Measurements from ENCODE around the gene PKD1L1.
"Not testable (repeated sequence)": the region's sequence is repeated elsewhere in the genome, so short reads cannot be mapped to it uniquely, and the experiment has no call there.

Gene PKD1L1

DNA sequence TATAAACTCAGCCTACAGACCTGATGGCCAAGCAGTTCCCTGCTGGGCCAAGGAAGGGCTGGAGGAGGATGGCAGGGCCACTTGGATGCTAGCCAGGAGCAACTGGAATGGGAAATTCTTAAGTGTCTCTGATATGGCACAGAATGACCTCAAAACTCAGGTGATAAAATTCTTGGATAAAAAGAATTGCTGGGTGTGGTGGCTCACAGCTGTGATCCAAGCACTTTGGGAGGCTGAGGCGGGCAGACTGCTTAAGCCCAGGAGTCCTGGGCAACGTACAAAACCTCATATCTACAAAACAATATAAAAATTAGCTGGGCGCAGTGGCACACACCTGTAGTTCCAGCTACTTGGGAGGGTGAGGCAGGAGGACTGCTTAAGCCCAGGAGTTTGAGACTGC, 14.0 kb upstream of the PKD1L1 start:
- no peak for DNase-seq

- no peak for DNase-seq
These were observed 8.9 kb upstream of the PKD1L1 start for GRCh38 chr7:47957156-47957555.

- DNase-seq, result no peak
These were observed 8.0 kb upstream of the PKD1L1 start for GRCh38 chr7:47956220-47956619.

- no peak for DNase-seq
These were observed 6.1 kb upstream of the PKD1L1 start for GRCh38 chr7:47954231-47954911.

DNA sequence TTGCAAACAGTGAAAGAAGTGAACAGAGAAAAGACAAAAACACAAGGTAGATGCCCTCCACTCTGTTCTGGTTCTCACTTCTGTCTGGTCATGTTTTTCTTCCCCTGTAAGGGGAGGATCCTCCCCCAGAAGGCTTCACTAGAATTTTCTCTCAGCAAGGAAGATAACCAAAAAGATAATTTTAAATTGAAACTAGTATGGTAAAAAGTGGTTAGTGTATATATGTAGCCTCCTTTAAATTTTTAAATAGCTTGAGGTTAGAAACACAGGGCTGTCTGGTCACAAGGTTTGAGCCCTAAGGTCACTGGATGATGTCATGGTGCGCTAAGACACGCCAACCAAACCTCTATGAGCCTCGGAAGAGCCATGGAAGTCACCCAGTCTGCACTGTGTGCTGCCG, 5.6 kb upstream of the PKD1L1 start:
- no peak for DNase-seq

GRCh38 chr7:47952224-47952623, 4.0 kb upstream of the PKD1L1 start:
- no peak for DNase-seq

GRCh38 chr7:47951374-47951773, 3.1 kb upstream of the PKD1L1 start:
- DNase-seq, result no peak

DNA sequence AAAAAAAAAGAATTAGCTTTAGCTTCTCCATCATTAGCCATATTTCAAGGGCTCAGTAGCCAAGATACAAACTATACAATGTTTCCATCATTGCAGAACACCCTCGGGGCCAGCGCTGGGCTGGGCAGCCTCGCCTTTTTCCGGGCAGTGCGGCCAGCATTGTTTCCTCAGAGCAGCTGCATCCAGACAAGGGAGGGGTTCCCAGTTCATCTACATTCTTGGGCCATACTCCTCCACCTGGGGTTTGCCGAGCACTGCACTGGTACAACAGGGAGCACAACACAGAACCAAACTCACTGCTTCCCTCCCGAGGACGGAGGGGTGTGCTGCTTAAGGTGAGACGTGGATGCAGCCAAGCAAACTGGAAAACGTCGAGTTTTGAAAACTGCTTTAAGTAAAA, 2.4 kb upstream of the PKD1L1 start:
- DNase-seq, result no peak

DNA sequence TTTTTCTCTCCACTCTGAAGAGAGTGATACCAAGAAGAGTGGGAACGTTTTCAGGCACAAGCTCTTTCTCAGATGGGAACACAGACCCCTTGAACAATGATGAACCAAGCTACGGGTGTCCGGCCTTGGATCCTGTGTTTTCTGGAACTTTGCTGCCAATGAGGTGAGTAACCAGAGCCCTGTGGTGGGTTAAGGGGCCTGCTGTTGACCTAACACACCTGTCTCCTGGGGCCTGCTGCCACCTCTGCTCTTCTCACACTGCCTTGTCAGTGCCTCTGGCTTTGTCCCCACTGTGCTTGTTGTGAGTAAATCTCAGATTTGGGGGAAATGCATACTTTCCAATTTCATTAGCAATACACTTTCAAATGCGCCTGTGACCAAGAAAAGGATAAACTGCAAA, 1.4 kb upstream of the PKD1L1 start:
- DNase-seq, result no peak

DNA sequence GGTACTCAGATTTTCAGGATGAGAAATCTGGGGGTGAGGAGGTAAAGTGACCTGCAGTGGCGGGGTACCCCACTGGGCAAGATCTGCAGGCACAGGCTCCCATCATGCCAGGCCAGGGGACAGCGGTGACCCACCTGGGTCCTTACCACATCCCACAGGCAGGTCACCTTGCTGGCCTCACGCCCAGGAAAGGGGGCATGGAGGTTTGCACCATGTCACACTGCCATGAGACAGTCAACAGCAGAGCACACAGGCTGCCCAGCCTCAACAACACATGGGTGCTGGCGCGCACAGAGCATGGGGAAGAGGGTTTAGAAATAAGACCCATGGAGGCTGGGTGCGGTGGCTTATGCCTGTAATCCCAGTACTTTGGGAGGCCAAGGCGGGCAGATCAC, 914 bp downstream of the PKD1L1 start:
- no peak for DNase-seq

GRCh38 chr7:47946581-47947354, 1.5 kb downstream of the PKD1L1 start:
- DNase-seq, result no peak

DNA sequence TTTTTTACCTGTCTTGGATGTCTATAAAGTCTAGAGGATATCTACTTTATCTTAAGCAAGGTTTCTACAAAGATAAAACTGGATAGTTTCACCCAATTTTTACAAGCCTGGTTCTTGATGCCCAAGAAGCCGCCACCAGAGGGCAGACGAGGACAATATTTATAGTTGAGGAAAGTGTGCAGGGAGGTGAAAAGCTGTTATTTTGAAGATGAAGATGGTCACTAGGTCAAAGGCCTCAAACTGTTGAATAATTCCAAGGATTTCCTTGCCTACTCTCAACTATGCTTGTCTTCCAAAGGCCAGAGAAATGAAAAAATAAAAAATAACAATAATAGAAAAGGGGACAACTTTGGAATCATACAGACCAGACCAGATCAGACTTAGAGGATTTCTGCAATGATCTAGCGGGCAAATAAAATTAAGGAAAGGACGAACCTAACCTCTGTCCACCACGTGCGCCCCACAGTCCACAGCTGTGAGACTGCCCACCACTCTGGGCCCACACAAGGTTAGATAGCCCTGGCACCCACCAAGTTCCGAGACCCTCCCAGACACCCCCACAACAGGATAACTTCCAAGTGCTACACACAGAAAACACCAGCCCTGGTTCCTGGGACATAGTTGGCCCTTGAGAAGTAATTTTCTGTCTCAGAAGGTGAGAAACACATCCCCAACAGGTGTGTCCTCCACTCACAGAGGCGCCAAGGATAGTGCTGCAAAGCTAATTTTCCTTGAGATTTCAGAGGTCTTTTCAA, 2.8 kb downstream of the PKD1L1 start:
- peak; percentile 88 for DNase-seq

GRCh38 chr7:47944536-47945260, 3.6 kb downstream of the PKD1L1 start:
- no peak for DNase-seq

DNA sequence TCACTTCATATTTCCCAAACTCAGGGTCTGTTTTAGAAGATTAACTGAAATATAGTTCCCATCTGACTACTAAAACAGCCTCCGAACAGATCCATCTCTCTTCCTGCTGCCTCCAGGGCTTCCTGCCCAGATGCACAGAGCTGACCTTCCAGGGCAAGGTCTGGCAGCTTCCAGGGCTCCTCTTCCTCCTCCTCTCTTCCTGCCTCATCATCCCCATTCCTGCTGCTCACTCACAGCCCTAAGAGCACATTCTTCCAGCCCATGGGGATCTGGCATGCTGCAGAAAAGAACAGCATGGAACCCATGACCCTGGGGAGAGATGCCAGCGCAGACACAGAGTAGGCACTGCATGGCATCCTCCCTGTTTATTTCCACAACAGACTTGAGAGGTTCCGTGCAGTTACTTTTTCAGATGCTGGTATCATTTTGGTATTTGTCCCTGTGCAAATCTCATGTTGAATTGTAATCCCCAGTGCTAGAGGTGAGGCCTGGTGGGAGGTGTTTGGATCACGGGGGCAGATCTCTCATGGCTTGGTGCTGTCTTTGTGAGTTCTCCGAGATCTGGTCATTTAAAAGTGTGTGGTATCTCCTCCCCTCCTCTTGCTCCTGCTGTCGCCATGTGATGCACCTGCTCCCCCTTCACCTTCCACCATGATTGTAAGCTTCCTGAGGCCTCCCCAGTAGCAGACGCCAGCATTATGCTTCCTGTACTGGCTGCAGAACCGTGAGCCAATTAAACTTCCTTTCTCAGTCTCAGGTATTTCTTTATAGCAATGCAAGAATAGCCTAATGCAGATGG, 4.4 kb downstream of the PKD1L1 start:
- DNase-seq, result no peak

- not testable (repeated sequence) for DNase-seq
These were observed 5.6 kb downstream of the PKD1L1 start for GRCh38 chr7:47942651-47943050.

DNA sequence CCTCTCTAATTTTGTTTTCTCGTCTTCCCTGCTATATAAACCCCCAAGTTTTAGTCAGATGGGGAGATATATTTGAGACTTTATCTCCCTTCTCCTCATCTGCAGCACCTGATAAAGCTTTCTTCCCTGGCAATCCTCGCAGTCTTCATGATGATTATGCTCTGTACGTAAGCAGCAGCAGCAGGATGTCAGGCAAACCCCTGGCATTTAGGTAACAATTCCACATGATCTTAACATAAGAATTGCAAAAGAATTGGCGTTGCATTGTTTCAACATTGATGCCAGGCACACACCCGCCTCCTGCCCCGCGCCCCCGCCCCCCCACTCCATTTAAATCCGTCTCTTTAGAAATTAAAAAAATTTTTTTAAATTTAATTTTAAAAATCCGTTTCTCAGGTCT, 6.1 kb downstream of the PKD1L1 start:
- no peak for DNase-seq

DNA sequence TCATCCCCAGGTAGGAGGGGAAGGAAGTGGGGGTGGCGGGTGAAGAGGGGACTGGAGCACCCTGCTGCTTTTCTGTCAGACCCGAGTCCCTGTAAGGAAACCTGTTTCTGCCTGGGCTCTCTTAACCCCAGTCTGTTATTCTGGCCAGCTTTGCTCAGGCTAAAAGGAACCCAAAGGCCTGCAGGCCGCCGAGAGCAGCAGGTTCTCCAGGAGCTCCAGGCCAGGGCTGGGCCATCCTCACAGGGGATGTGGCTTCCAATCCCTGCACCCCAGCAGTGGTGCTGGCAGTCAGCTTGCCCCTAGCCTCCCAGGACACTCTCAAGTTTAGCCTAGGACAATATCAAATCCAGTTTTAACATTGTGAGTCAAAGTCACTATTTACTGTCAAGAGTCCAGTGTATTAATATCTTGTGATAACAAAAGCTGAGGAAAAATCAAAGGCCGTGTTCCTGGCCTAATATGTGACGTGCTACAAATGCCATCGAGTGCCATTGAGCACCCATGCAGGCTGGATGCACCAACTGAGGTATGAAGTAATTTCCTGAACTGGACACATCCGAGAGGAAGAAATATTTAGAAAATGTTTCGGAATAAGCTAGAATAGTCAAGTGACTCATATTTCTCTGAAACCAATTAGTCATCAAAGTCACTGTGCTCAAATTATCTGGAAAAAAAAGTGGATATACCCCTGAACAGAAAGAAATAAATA, 7.0 kb downstream of the PKD1L1 start:
- DNase-seq, result no peak

DNA sequence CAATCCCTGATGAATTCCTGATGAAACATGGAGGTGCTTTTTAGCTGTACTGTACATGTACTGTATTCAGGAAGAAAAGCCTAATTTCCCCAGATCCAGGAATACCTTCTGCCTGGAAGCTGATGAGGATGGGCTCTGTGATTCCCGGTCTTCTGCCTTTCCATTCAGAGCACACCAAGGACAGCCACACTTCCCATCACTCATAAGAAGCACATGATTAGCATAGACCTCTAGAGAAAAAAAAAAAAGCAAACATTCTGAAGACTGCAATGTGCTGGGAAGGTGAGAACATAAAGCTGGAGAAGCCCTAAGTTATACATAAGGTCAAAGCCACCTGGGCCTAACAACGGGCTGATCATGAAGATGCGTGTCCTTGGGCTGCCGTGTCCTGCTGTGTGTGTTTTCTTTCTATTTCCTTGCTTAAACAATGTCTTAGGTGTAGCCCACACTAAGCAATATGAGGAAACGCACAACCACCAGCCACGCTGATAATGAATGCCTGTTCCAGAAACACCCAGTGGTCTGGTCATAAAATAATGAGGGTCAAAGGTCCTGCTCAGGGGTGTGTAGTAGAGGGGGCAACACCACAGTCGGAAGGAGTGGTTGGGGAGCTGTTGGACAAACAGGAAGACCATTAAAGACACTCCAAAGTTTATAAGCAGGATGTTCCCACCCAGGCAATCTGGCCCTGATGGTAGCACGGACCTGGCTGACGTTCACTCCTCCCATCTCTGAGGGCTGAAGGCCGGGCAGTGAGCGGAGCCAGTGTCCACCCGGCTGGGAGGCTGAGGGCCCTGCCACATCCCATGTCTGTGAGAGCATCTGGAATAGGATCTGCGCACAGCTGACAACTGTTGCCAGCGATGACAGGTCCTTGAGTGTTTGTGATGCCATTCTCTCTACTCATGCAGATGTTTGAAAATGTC, 7.9 kb downstream of the PKD1L1 start:
- no peak for DNase-seq

DNA sequence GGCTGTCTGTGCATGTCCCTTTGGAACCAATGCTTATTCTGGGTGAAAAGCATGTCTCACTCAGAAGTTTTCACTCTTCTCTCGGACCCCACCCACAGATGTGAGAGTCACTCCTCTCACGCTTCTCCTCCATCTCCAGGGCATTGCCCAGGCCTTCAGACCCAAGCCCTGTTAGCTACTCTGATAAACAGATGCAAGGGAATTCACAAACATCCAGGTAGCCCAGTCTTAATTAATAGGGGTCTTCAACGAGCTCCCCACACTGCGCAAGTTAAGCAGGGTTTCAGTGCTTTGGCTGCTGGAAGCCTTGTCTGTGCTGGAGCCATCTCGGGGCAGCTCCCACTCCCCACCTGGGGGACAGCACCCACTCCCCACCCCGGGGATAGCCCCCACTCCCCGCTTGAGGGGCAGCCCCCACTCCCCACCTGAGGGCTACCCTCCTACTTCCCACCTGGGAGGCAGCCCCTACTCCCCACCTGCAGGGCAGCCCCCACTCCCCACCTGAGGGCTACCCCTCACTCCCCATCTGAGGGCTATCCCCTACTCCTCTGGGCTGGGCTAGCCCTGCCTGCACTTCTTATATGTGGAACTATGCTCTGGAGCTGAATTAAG, 8.7 kb downstream of the PKD1L1 start:
- DNase-seq, result no peak

GRCh38 chr7:47938574-47939165, 9.6 kb downstream of the PKD1L1 start:
- no peak for DNase-seq

Data from activated effector memory CD4-positive, alpha-beta T cell treated with anti-CD3 and anti-CD28 coated beads, Interleukin-2, amount 50 U/mL, for 16 hours (primary cell).